Esophagus muscularis mucosa (tissue), 4 donors: ENCODE data around the gene OGN. TPM values are rescaled to one million over a fixed set of nuclear protein-coding genes. Genes with fewer than 3 reads are reported as not detected.

ENCODE experiments used
- DNase-seq: peaks from one replicate; pipeline ENCODE4 v3.0.0-alpha.2; 2017; ENCODE audit errors: extremely low spot score
- H3K27ac ChIP-seq, 4 donors: fragments of 200-600 bp; sonication (generic); replicated peaks in 1 of 4; 1 replicate in 3 of 4; 2 replicates in 1 of 4; pipeline ENCODE4 v1.5.1; 2016 to 2019; ENCODE audit warnings: mild to moderate bottlenecking in 1 of 4
- H3K27me3 ChIP-seq, 4 donors: fragments of 200-600 bp; sonication (generic); one replicate each; pipeline versions ENCODE4 v1.5.1 to v1.6.0; 2016 to 2019
- H3K36me3 ChIP-seq, 4 donors: fragments of 200-600 bp; sonication (generic); one replicate each; pipeline ENCODE4 v1.5.1; 2016 to 2019
- H3K4me1 ChIP-seq, 4 donors: fragments of 200-600 bp; sonication (generic); one replicate each; pipeline ENCODE4 v1.5.1; 2016 to 2019
- H3K4me3 ChIP-seq, 4 donors: fragments of 200-600 bp; sonication (generic); 1 replicate in 2 of 4; 2 replicates in 2 of 4; pipeline ENCODE4 v1.5.1; 2016 to 2019; ENCODE audit warnings: mild to moderate bottlenecking in 4 of 4, moderate library complexity in 1 of 4
- H3K9me3 ChIP-seq, 4 donors: fragments of 200-600 bp; sonication (generic); 1 replicate in 3 of 4; 2 replicates in 1 of 4; pipeline ENCODE4 v1.5.1; 2016 to 2019
- CTCF ChIP-seq, 3 experiments: fragments of 200-600 bp in 2 of 3; fragments of 450-650 bp in 1 of 3; sonication (generic) in 2 of 3; IDR thresholded peaks; one replicate each; pipeline ENCODE4 v1.5.1; 2017 to 2019; ENCODE audit warnings: antibody characterized with exemption in 3 of 3, mild to moderate bottlenecking in 2 of 3, moderate library complexity in 1 of 3
- EP300 ChIP-seq: sonication (generic); formaldehyde crosslinking; IDR thresholded peaks from one replicate; pipeline ENCODE4 v1.6.1; 2017; ENCODE audit warnings: antibody characterized with exemption
- POLR2A ChIP-seq: fragments of 450-650 bp; IDR thresholded peaks from one replicate; pipeline ENCODE4 v1.6.1; 2017; ENCODE audit warnings: antibody characterized with exemption, moderate library complexity, mild to moderate bottlenecking, low read depth
- POLR2AphosphoS5 ChIP-seq, 2 donors: sonication (generic); formaldehyde crosslinking; IDR thresholded peaks; one replicate each; pipeline ENCODE4 v1.6.1; 2017; ENCODE audit warnings: antibody characterized with exemption in 2 of 2
- WGBS: methylation state at CpG from one replicate; pipeline ENCODE4 v1.1.5; 2018; 5-methylcytosine and 5-hydroxymethylcytosine counted together
- intact Hi-C: fragments of 100-400 bp; cut with DNase I; formaldehyde crosslinking; loops from one replicate; pipeline ENCODE4 v1.15.1; 2023
- total RNA-seq, 4 donors: library from RNA; depleted of rRNA; stranded (reverse); fragments of >200 nt; gene quantifications; one replicate each; pipeline versions ENCODE4 v1.1.0 to v1.2.1, GENCODE V29; 2016

Gene OGN
- total RNA-seq, 4 donors from 2014 or later = 16.5 to 42.1 (median 20.0) TPM

- DNase-seq = no peak
- Histone ChIP-seq H3K9me3 (no peaks in the 10 kb centered on the region), H3K27me3 (no peaks in the 10 kb centered on the region), H3K36me3 (no peaks in the 10 kb centered on the region), H3K27ac (peak overlapping the region in 1 of 4 donors; percentile 52), H3K4me1 (peaks cover 4 to 52% (median 42%) of the 10 kb centered on the region in 4 donors), H3K4me3 (no peak overlapping the region)
- TF ChIP-seq CTCF (IDR thresholded peaks at IDR 0.05) = no peak
- TF ChIP-seq POLR2A = no peak
- no peak for TF ChIP-seq EP300
- TF ChIP-seq POLR2AphosphoS5 (IDR thresholded peaks at IDR 0.05) = no peak
- 92% methylated on average over 2 of the region's 2 CpGs for WGBS
- intact Hi-C loops = no loop called here
Measured at GRCh38 chr9:92407818-92408217, 3.4 kb upstream of the OGN start.

- no peak for DNase-seq
- peak overlapping the region; percentile 38 to 52 (median 43) for H3K27ac ChIP-seq
- no peaks in the 10 kb centered on the region for H3K27me3 ChIP-seq
- H3K4me1 ChIP-seq = peaks cover 4 to 64% (median 53%) of the 10 kb centered on the region in 4 donors
- H3K9me3 ChIP-seq = no peaks in the 10 kb centered on the region
- 22% methylated on average over 3 of the region's 3 CpGs for WGBS
- intact Hi-C loops = no loop called here
- no peaks in the 10 kb centered on the region for H3K36me3 ChIP-seq
- TF ChIP-seq CTCF (IDR thresholded peaks at IDR 0.05) (no peak), POLR2A (no peak), EP300 (no peak), POLR2AphosphoS5 (IDR thresholded peaks at IDR 0.05) (peak; percentile 19 to 55)
- H3K4me3 ChIP-seq = peak overlapping the region; percentile 2 to 35 (median 18)
Measured at GRCh38 chr9:92406477-92406876, 2.1 kb upstream of the OGN start.

- WGBS = 60% methylated on average over 4 of the region's 4 CpGs
- TF ChIP-seq CTCF (IDR thresholded peaks at IDR 0.05) (no peak), EP300 (no peak), POLR2A (no peak), POLR2AphosphoS5 (IDR thresholded peaks at IDR 0.05) (no peak)
- intact Hi-C loops = no loop called here
Measured at GRCh38 chr9:92405818-92406217, 1.4 kb upstream of the OGN start.

GRCh38 chr9:92402826-92403745 lies 1.3 kb downstream of the OGN start:
- WGBS = 32% methylated on average over 5 of the region's 5 CpGs
- Histone ChIP-seq H3K4me1 (peaks cover 4 to 55% (median 44%) of the 10 kb centered on the region in 4 donors), H3K36me3 (no peaks in the 10 kb centered on the region), H3K27me3 (no peaks in the 10 kb centered on the region), H3K9me3 (no peaks in the 10 kb centered on the region), H3K27ac (peak overlapping the region; percentile 34 to 62 (median 34)), H3K4me3 (peak overlapping the region; percentile 27 to 48 (median 38))
- intact Hi-C loops = no loop called here
- TF ChIP-seq POLR2A (no peak), CTCF (IDR thresholded peaks at IDR 0.05) (no peak), POLR2AphosphoS5 (IDR thresholded peaks at IDR 0.05) (no peak), EP300 (no peak)
- DNase-seq = no peak

More at GRCh38 chr9:92405818-92406217, 1.4 kb upstream of the OGN start:
- Histone ChIP-seq H3K36me3 (no peaks in the 10 kb centered on the region), H3K27ac (peak overlapping the region; percentile 38 to 52 (median 43)), H3K4me1 (peaks cover 4 to 63% (median 50%) of the 10 kb centered on the region in 4 donors), H3K4me3 (peak overlapping the region in 2 of 4 donors; percentile 11 to 35), H3K27me3 (no peaks in the 10 kb centered on the region), H3K9me3 (no peaks in the 10 kb centered on the region)
- DNase-seq = no peak
